DOHH2 (cell line): ENCODE results near the gene LITAF.

ENCODE experiments used
- EZH2phosphoT487 ChIP-seq: fragments of 200-600 bp; sonication (generic); IDR thresholded peaks from 2 replicates; pipeline ENCODE4 v1.6.1; 2017; ENCODE audit warnings: borderline replicate concordance, mild to moderate bottlenecking, antibody characterized with exemption, low read length, moderate library complexity, mixed read lengths
- TF ChIP-seq, protein P1 (sequence below): fragments of 200-600 bp; sonication (generic); IDR thresholded peaks from one replicate; pipeline ENCODE4 v1.5.1; 2014; ENCODE audit warnings: antibody characterized with exemption, mild to moderate bottlenecking, low read depth, low read length; ENCODE audit not compliant: poor library complexity, severe bottlenecking

DNA sequence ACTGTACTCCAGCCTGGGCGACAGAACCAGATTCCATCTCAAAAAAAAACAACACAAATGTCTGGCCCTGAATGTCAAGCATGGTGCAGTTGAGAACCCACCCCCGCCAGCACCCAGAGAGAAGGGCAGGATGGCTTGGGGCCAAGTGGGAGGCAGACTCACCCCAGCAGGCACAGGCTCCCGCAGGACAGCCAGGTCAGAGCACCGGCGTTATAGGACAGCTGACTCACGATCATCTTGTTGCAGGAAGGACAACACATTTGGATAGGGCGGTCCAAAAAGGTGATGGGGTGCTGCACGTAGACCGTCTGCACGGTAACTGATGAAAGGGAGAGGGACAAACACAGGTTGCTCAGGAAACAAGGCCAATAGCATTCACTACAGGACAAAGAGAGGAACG is 33.3 kb downstream of the LITAF start:
- TF ChIP-seq, protein P1, sequence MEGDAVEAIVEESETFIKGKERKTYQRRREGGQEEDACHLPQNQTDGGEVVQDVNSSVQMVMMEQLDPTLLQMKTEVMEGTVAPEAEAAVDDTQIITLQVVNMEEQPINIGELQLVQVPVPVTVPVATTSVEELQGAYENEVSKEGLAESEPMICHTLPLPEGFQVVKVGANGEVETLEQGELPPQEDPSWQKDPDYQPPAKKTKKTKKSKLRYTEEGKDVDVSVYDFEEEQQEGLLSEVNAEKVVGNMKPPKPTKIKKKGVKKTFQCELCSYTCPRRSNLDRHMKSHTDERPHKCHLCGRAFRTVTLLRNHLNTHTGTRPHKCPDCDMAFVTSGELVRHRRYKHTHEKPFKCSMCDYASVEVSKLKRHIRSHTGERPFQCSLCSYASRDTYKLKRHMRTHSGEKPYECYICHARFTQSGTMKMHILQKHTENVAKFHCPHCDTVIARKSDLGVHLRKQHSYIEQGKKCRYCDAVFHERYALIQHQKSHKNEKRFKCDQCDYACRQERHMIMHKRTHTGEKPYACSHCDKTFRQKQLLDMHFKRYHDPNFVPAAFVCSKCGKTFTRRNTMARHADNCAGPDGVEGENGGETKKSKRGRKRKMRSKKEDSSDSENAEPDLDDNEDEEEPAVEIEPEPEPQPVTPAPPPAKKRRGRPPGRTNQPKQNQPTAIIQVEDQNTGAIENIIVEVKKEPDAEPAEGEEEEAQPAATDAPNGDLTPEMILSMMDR = no peak
- TF ChIP-seq EZH2phosphoT487 = no peak
